Measurements from ENCODE around the gene ANXA9. TPM values are rescaled to one million over a fixed set of nuclear protein-coding genes. Genes with fewer than 3 reads are reported as not detected.

Gene ANXA9
- total RNA-seq, 4 donors from 2014 or later = 55.1 to 103 (median 82.4) TPM

DNA sequence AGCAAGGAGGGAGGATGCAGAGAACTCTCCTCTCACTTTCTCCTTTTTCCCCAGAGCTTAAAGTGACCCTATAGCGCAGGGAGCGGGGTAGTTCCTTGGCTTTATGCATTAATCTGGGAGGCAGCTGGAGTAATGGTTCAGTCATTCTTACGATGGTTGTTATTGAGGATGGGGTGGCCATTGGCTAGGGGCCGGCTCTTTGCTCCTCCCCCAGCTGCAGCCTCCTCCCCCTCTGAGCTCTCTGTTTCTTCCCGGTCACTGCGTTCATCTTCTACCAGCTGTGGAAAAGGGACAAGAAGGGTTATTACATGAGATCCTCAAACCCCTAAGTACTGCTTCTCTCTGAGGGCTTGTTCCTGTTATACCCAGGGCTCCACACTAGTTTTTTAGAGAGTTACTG lies 16.1 kb upstream of the ANXA9 start:
- no peak for TF ChIP-seq CTCF (IDR thresholded peaks at IDR 0.05)
- TF ChIP-seq POLR2A (IDR thresholded peaks at IDR 0.05) = no peak
- intact Hi-C loops (cut with DNase I; ENCODE audit: low total_unique reads) = no loop called here
- no peak overlapping the region for H3K4me3 ChIP-seq (ENCODE audit: low read depth, poor library complexity, severe bottlenecking)
- no peak for DNase-seq (ENCODE audit: low spot score in 2 of 2)
- WGBS, 2 donors = 60 to 78% methylated on average over 6 of the region's 6 CpGs

DNA sequence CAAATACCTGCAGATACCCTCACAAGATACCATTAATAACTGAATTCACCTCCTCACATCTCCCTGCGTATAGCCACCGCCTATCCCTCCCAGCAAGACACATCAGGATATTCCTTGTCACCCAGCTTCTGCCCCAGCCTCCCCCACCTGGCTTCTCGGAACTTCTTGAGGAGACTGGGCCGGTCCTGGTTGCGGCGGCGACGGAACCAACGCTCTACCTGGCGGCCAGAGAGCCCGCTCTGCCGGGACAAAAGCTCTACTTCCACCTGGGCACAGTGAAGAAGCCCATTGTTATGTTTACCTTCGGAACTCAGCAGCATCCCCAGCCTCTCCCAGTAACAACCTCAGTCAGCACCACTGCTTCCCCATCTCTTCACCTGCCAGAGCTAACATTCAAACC lies 14.2 kb upstream of the ANXA9 start:
- no peak for DNase-seq (ENCODE audit: low spot score in 2 of 2)
- intact Hi-C loops (cut with DNase I; ENCODE audit: low total_unique reads) = no loop called here
- no peak overlapping the region for H3K4me3 ChIP-seq (ENCODE audit: low read depth, poor library complexity, severe bottlenecking)
- 98% methylated on average over 13 of the region's 13 CpGs for WGBS, 2 donors
- TF ChIP-seq CTCF (IDR thresholded peaks at IDR 0.05) (no peak), POLR2A (IDR thresholded peaks at IDR 0.05) (no peak)

DNA sequence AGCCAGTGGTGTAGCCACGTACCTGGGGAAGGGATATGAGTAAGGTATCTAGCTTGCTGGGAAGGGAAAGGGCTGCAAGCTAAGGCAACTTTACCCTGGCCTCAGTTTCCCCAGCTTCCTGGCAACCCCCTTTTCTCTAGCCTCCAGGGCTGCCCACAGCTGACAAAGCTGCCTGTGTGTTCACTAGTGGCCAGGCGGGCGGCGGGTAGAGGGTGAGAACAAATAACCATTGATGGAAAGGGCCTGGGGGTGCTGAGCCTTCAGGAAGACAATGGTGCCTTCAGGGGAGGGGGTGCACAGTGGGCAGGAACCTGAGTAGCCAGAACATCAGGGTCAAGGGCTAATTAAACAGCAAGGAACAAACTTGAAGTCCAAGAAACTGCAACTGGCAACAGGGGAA lies 13.6 kb upstream of the ANXA9 start:
- no peak overlapping the region for H3K4me3 ChIP-seq (ENCODE audit: low read depth, poor library complexity, severe bottlenecking)
- intact Hi-C loops (cut with DNase I; ENCODE audit: low total_unique reads) = no loop called here
- 81 to 98% methylated on average over 4 of the region's 4 CpGs for WGBS, 2 donors
- DNase-seq (ENCODE audit: low spot score in 2 of 2) = no peak
- TF ChIP-seq CTCF (IDR thresholded peaks at IDR 0.05) = no peak
- no peak for TF ChIP-seq POLR2A (IDR thresholded peaks at IDR 0.05)

- WGBS, 2 donors = 79 to 92% methylated on average over 3 of the region's 3 CpGs
- intact Hi-C loops (cut with DNase I; ENCODE audit: low total_unique reads) = no loop called here
- DNase-seq (ENCODE audit: low spot score in 2 of 2) = no peak
- TF ChIP-seq POLR2A (IDR thresholded peaks at IDR 0.05) = no peak
- TF ChIP-seq CTCF (IDR thresholded peaks at IDR 0.05) = no peak
- H3K4me3 ChIP-seq (ENCODE audit: low read depth, poor library complexity, severe bottlenecking) = no peak overlapping the region
Measured at GRCh38 chr1:150969626-150970025, 12.5 kb upstream of the ANXA9 start.

DNA sequence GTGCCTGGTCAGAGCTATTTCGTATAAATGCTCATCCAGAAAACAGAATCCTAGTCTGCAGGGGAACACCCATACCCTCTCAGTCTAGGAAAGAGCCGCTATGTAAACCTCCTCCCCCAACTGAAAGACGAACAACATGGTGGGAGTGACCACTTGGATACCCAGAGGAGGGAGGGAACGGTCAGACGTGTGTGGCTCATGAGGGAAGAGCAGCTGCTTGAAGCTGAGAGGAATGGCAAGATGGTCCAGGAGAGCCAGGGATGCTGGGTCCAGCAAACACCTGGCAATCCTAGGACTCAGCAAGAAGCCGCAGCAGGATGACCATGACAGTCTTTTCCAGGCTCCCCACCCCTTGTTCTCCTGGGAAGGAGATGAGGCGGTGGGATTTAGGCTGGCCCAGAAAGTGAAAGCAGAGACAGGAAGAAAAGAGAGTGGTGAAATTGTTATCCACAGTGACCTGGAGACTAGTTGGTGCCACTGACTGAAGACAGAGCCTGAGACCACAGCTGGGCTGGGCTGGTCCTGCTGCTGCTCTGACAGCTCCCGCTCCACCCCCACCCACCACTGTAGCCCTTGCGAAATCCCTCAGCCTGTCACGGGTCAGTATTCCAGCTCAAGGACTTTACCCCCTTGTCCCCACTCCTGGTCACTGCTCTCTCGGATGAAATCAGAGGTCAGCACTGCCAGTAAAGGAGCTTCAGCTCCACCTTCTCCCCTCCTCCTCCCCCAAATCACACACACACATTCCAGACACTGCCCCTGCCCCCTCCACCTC lies 11.1 kb upstream of the ANXA9 start:
- no peak overlapping the region for H3K4me3 ChIP-seq (ENCODE audit: low read depth, poor library complexity, severe bottlenecking)
- intact Hi-C loops (cut with DNase I; ENCODE audit: low total_unique reads) = no loop called here
- 56 to 69% methylated on average over 11 of the region's 11 CpGs for WGBS, 2 donors
- DNase-seq (ENCODE audit: low spot score in 2 of 2) = peak; percentile 86 to 96
- TF ChIP-seq CTCF (IDR thresholded peaks at IDR 0.05) (no peak), POLR2A (IDR thresholded peaks at IDR 0.05) (no peak)
